Amygdala (tissue), 56 donors: ENCODE results near the gene CAVIN1.
"Not testable (repeated sequence)": the region's sequence is repeated elsewhere in the genome, so short reads cannot be mapped to it uniquely, and the experiment has no call there.

Experiments used
- DNase-seq, 56 donors: peaks; one replicate each; lab custom pipeline; 2025; lab: John Stamatoyannopoulos, UW

Gene CAVIN1

DNA sequence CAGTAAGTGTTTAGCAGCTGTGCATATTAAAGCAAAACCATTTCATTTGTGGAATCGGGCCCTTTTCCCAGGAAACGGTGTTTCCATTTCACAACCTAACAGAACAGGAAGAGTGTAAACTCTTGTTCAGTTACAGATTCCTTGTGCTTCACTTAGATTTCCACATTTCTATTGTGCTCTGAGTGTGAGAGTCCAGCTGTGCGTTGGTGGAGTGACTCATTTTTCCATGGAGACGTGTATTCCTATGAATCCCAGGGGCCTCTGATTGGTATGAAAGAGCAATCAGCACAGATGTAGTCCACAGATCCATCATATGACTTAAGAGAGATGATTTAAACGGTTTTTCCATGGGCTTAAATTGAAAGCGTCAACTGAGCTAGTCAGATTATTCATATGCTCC lies 13.3 kb upstream of the CAVIN1 start:
- DNase-seq: peak in 1 of 56 donors; percentile 10

DNA sequence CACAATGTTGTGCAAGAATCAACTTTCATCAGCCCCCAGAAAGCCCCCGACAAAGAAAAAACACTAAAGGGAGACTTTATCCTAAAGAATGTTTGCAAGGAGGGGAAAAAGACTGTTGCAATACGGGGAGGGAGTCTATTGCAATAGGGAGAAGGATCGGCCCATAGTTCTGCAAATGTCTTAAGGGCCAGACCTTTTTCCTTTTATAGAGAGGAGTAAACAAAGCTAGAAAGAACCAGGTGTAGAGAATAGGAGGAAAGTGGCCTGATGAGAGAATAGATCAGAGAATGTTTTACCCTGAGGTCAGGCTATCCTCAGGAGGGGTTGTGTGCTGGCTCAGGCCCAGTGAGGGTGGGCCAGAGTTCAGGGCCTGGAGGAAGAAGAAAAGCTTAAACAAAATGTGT lies 8.7 kb upstream of the CAVIN1 start:
- no peak for DNase-seq

DNA sequence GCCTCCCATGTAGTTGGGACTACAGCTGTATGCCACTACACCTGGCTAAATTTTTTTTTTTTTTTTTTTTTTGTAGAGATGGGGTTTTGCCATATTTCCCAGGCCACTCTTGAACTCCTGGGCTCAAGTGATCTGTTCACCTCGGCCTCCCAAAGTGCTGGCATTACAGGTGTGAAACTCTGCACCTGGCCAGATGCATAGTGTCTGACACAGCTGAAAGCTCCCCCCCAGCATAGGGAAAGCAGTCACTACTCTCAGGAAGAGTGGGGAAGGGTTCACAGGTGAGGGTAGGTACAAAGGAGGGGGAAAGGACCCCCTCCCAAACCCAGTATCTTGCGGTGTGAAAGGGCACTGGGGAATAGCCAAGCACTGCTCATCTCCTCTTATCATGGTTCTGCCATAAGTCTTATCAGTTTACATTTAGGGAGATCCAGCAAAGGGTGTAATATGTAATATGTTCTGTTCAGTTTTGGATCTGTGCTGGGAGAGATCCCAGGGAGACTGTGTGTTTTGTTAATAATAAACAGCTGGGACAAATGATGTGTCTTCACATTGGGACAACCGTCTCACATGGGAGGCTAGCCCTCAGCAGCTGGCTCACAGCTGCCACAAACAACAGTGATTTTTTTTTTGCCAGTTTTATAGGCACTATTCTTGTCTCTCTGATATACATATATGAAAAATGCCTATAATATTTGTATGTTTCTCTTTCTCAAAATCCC lies 6.8 kb upstream of the CAVIN1 start:
- no peak for DNase-seq

DNA sequence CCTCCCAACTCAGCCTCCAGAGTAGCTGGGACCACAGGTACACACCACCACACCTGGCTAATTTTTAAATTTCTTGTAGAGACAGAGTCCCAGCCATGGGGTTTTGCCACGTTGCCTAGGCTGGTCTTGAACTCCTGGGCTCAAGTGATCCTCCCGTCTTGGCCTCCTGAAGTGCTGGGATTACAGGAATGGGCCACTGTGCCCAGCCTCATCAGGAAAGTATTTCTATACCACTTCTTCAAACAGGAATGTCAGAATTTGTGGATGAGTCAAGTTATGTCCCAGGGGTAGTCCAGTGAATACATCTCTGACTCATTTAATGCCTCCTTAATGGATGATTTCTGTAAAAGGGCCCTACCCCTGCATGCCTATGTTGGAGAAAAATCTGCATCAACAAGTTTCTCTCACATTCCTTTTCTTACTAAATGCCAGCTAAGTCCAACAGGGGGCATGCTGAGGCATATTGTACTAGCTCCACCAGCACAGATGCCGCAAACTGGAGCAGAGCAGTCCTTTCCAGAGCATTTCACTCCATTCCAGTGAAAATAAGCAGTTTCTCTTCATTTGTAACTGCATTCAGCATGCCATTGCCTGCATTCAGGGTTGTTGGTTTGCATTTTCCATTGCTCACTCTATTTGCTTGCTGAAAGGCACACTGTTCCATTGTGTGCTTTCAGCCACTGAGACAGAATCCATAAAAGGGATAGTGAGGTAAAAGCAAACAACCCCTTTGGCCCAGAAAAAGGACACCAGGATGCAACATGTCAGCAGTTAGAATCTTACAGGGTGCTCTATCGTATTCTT lies 5.3 kb upstream of the CAVIN1 start:
- DNase-seq: peak in 37 of 56 donors; percentile 12 to 81 (median 32)

DNA sequence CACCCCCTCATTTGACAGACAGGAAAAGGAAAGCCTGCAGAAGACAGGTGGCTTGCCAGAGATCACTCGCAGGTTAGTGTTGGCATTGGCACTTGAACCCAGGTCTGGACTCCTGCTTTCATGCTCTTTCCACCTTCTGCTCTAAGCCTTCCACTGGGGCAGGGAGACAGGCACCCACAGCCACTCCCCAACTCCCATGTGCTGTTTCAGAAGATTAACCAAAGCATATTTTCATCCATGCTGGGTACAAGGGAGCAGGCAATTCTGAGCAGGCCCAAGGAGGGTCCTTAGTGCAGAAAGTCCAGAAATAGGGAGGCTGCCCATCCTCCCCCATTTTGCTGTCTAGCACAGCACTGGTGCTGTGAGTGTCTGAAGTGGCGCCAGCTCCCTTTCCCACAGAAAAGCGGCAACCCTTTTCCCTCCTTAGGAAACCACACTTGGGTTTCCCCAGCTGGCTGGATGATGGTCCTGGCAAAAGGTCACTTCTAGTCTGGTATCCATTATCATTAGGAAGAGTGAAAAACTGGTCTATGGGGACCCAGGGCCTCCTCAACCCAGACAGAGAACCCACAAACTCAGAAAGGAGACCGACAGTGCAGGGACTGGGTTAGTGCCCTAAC lies 2.0 kb upstream of the CAVIN1 start:
- DNase-seq: no peak

DNA sequence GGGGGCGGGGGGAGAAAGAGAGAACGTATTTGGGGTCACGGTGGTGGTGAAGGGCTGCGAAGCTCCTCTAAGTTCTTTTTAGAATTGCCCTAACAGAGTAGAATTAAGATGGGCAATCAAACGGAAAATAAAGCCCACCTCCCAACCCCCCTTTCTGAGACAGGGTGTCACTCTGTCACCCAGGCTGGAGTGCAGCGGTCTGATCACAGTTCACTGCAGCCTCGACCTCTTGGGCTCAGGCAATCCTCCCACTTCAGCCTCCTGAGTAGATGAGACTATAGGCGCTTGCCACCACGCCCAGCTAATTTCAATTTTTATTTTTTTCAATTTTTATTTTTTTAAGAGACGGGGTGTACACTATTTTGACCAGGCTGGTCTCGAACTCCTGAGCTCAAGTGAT lies 710 bp upstream of the CAVIN1 start:
- no peak for DNase-seq

DNA sequence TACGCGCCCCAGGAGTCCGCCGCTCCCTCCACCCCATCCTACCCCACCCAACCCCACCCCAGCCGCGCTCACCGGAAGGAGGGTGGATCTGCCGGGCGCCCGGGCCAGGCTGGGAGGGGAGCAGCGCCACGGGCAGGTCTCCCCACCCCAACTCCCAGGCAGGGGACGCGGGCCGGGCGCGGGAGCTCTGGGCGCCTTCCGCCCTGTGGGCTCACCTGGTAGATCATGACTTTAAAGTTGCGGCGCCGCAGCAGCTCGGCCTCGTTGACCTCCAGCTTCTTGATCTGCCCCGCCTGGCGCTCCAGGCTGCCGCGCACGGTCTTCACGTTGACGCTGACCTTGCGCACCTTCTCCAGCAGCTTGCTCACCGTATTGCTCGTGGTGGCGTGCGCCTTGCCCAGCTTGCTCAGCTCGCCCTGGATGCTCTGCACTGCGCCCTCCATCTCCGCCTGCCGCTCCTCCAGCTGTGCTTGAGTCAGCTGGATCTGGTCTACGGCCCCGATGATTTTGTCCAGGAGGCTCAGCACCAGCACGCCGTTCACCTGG lies 571 bp downstream of the CAVIN1 start:
- DNase-seq: peak in 1 of 56 donors; percentile 45

DNA sequence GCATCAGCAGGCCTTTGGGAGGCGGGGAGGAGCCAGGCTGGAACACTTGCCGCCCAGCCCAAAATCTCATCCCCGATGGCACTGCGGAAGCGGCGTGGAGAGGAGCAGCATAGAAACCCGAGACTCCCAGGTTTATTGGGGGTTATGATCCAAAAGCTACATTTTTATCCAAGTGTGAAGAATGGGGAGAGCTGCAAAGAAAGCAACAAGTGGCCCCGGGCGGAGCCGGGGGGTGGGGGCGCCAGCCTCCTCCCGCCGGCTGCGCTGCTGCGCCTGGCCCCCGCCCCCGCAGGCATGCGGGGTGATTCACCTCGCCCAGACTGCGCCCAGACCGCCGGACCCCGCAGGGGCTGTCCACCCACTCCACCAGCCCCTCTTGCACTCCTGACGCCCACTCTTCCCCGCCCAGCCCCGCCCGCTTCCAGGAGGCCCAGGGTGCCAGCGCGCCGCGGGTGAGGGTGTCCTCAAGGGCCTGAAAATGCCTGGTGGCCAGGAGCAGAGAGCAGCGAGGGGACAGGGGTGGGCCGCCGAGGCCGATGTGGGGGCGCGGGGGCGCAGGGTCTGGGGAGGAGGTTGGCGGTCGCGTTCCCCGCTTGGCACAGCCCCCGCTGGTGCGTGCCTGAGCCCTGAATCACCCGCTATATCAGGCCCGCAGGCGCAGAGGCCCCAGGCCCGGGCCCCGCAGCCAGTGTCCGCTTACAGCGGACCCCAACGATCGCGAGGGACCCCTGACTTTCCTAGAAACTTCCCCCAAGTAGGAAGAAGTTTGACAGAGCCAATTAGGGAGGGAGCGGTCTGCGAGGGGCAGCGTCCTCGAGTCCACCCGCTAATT lies 1.3 kb downstream of the CAVIN1 start:
- DNase-seq: peak in 3 of 56 donors; percentile 16 to 55 (median 18)

DNA sequence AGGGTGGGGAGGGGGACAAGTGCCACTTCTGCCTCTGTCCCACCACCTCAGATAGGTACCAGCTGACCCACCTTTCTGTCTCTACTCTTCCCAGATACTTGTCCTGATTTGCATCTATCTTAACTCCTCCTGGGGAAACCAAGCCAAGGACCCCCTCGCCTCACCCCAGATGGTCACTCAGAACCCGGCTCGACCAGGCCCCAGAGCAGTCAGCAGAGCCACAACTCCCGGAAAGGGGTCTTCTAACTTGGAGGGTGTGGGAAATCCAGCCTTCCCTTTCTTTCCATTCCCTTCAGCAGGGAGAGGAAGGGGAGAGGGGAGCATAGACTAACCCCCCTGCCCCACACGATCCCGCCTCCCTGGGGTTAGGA lies 1.9 kb downstream of the CAVIN1 start:
- no peak for DNase-seq

DNA sequence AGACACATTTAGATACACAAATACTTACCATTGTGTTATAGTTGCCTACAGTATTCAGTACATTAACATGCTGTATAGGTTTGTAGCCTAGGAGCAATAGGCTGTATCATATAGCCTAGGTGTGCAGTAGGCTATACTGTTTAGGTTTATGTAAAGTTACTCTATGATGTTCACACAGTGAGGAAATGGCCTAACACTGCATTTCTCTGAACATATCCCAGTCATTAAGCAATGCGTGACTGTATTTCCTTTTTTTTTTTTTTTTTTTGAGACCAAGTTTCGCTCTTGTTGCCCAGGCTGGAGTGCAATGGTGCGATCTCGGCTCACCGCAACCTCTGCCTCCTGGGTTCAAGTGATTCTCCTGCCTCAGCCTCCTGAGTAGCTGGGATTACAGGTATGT lies 5.1 kb downstream of the CAVIN1 start:
- DNase-seq: not testable (repeated sequence)

DNA sequence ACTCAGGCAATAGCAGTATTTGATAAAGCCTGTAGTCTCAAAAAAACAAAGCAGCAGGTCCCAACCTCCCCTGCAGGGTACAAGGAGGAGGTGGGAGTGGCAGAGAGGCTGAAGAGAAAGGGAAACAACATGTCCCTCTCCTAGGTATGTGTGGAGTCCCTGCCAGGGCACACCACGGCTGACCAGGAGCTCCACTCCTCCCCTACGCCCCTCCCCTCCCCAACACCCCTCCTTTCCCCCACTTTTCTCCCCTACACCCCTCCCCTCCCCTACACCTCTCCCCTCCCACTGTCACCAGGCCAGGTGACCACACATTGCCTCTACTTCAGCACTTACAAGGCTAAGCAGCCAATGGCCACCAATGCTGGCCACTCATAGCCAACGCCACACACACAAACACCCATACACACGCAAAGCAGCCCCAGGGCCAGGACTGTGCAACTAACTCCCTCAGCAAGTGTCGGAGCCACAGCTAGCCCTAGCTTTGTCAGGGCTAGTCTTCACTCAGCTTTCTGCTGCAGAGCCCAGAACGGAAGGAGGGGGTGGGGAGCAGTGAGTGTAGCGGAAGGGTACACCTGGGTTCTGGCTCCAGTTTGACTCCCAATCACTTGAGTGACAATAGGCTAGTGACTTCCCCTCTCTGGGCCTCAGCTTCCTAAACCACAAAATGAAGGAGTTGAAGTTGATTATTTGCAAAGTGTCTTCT lies 8.2 kb downstream of the CAVIN1 start:
- DNase-seq: no peak

DNA sequence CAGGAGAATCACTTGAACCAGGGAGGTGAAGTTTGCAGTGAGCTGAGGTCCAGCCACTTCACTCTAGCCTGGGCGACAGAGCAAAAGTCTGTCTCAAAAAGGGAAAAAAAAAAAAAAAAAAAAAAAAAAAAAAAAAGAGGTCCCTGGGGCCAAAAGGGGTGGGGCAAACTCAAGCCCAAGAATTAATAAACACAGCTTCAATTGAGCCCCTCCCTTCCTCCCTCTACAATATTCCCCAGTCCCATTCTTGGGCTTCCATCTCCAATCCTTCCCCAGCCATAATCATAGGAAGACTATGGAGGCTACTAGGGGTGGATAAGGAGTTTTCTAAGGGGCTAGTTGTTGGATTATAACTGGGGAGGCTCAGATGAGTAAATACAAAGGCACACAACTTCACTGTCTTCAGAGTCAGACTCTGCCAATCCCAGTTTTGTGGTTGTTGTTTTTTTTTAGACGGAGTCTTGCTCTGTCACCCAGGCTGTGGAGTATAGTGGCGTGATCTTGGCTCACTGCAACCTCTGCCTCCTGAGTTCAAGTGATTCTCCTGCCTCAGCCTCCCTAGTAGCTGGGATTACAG lies 9.5 kb downstream of the CAVIN1 start:
- DNase-seq: no peak

DNA sequence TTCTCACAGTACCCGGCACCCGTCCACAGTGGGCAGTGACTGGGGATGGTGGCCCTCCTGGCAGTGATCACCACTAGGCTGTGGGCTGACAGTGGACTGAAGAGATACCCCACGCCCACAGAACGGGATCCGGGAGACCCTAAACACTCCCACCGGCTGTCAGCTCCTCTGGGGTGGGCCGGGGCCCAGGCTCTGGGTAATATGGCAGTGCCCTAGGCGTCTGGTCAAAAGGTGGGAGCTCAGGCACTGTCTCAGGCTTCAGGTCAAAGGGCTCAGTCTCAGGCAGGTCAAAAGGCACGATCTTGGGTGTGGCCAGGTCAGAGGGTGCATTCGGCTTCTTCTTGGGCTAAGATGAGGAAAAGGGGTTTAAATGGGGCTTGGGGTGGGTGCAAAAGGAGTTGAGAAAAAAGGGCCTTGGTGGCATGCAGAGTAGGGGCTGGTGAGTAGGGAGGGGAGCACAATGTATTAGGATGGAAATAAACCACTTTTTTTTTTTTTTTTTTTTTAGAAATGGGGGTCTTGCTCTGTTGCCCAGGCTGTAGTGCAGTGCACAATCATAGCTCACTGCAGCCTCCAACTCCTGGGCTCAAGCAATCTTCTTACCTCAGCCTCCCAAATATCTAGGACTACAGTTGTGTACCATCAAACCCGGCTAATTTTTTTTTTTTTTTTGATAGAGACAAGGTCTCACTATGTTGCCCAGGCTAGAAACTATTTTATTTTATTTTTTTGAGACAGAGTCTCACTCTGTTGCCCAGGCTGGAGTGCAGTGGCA lies 11.0 kb downstream of the CAVIN1 start:
- no peak for DNase-seq

DNA sequence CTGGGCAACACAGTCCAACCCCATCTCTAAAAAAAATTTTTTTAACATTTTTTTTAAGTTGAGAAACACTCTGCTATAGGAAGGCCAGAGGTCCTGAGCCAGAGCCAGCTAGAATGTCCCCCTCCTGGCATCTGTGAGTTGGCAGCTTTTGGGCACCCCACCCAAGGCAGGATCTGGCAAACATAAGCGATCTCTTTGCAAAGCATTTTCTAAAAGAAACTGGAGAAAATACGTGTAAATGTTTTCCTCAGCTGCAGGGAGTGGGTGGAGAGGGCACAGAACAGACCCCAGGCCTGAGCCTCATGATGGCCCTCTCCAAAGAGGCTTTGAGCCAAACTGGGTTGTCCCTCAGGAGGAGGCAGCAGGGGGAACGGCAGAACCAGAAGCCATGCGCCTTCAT lies 11.7 kb downstream of the CAVIN1 start:
- no peak for DNase-seq

DNA sequence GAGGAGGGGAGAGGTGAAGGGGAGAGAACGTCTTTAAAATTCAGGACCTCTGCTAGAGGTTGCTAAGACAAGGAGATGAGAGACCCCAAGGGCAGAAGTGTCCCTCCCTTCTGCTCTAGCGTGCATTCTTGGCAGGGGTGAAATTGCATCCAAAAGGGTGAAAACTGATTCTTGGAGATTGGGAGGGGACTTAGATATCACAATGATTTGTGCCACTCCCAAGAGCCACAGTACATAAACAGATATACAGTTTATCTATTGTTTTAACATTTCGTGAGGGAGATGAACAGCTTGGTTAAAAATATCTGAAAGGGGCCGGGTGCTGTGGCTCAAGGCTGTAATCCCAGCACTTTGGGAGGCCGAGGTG lies 12.8 kb downstream of the CAVIN1 start:
- DNase-seq: no peak

DNA sequence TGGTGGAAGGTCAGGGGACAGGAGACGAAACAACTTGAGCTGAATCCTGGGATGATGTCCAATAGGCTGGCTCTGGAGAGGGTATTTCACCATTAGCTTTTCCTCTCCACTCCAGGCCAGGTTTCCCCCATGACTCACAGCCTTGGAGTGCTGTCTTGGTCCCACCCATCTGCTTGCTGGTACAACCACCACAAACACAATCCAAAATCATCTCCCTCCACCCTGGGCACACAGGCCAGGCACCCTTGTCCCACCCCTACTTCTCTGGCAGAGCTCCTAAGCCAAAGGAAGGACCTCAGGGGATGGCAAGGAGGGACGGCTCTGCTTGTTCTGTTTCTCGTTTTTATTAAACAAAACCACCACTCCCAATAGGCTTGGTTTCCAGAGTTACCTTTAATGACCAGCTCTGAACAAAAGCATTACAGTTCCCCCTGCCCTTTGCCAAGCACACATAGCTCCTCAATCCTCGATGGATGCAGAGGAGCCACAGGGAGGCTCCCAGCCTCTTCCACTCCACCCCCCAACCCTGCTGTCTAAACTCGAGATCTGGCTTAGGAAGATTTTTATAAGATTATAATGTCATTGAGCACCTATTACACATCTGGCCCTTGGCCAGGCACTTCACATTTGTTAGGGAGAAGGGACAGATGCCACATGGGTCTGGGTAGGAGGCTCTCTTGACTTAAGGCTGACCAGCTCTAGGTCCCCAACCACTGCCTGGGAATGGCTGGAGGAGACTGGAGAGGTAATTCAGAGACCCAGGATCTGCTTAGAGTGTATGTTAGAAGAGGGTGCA lies 13.3 kb downstream of the CAVIN1 start:
- DNase-seq: peak in 4 of 56 donors; percentile 17 to 29 (median 22)

DNA sequence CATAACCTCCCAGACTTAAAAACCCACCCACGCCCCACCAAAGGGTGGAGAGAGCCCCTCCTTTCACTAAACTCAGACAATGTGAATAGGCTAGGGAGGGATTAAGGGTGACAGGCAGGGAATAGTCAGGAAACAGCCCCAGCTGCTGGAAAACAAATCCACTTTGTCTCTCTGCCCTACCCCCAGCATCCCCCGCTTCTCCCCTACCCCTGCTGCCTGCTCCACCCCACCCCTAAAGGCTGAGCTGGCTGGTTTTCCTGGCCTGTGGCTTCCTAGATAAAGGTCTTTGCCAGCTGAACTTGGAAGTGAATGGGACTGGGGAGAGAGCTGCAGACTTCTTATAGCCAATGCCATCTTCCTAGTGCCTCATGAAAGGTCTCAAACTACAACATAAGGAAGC lies 15.0 kb downstream of the CAVIN1 start:
- peak in 51 of 56 donors; percentile 16 to 91 (median 72) for DNase-seq
